Body of pancreas (tissue), 4 donors: ENCODE measurements around the gene WDR18. TPM values are rescaled to one million over a fixed set of nuclear protein-coding genes. Genes with fewer than 3 reads are reported as not detected.

ENCODE experiments used
- ATAC-seq: fragments of 150-250 bp; one replicate; pipeline ENCODE4 v1.9.1; 2016
- DNase-seq, 4 donors: peaks; one replicate each; pipeline ENCODE4 v3.0.0-alpha.2; 2019
- H3K27ac ChIP-seq, 4 donors: fragments of 200-600 bp; sonication (generic); 1 replicate in 3 of 4; 2 replicates in 1 of 4; pipeline versions ENCODE4 v1.5.1 to v1.6.1; 2016 to 2019; ENCODE audit warnings: mild to moderate bottlenecking in 1 of 4, mixed read lengths in 1 of 4, moderate library complexity in 1 of 4
- H3K27me3 ChIP-seq, 2 donors: fragments of 200-600 bp; sonication (generic); one replicate each; pipeline ENCODE4 v1.6.0; 2016; ENCODE audit warnings: mild to moderate bottlenecking in 1 of 2
- H3K36me3 ChIP-seq, 2 donors: fragments of 200-600 bp; sonication (generic); replicated peaks in 1 of 2; 2 replicates each; pipeline ENCODE4 v1.5.1; 2016; ENCODE audit warnings: low read depth in 2 of 2; ENCODE audit not compliant: insufficient read depth in 1 of 2
- H3K4me1 ChIP-seq: fragments of 200-600 bp; sonication (generic); one replicate; pipeline ENCODE4 v1.6.0; 2016
- H3K4me3 ChIP-seq, 2 donors: fragments of 200-600 bp; sonication (generic); 1 replicate in 1 of 2; 2 replicates in 1 of 2; pipeline ENCODE4 v1.5.1; 2016 to 2019
- H3K9me3 ChIP-seq, 3 donors: fragments of 200-600 bp; sonication (generic); 1 replicate in 2 of 3; 2 replicates in 1 of 3; pipeline ENCODE4 v1.5.1; 2016
- CTCF ChIP-seq, 7 experiments: fragments of 450-650 bp in 4 of 7; fragments of 200-600 bp in 3 of 7; sonication (generic) in 3 of 7; IDR thresholded peaks; one replicate each; pipeline ENCODE4 v1.5.1; 2016 to 2019; ENCODE audit warnings: antibody characterized with exemption in 7 of 7
- POLR2A ChIP-seq, 3 donors: fragments of 450-650 bp; IDR thresholded peaks; one replicate each; pipeline ENCODE4 v1.6.1; 2016; ENCODE audit warnings: antibody characterized with exemption in 3 of 3, mild to moderate bottlenecking in 2 of 3
- WGBS, 2 donors: methylation state at CpG; one replicate each; pipeline ENCODE4 v1.1.5; 2017; 5-methylcytosine and 5-hydroxymethylcytosine counted together
- intact Hi-C: fragments of 100-400 bp; cut with DNase I; formaldehyde crosslinking; loops from one replicate; pipeline ENCODE4 v1.15.1; 2023
- total RNA-seq, 2 donors: library from RNA; depleted of rRNA; stranded (reverse); fragments of >200 nt; gene quantifications; one replicate each; pipeline ENCODE4 v1.1.0, GENCODE V29; 2016

Gene WDR18
- total RNA-seq, 2 donors from 2014 or later = 15.3 to 53.1 TPM

- ATAC-seq (no peak), DNase-seq (no peak)
- WGBS, 2 donors = 86 to 100% methylated on average over 4 to 14 of the region's 14 CpGs
- Histone ChIP-seq H3K4me1 (peaks cover 36% of the 10 kb centered on the region), H3K27me3 (no peaks in the 10 kb centered on the region), H3K4me3 (no peak overlapping the region), H3K9me3 (no peaks in the 10 kb centered on the region), H3K36me3 (no peaks in the 10 kb centered on the region), H3K27ac (no peak overlapping the region)
- TF ChIP-seq CTCF (IDR thresholded peaks at IDR 0.05) (no peak), POLR2A (IDR thresholded peaks at IDR 0.05) (no peak)
- intact Hi-C loops = loop anchor here (10.0 kb wide), 1 partner anchor 221 kb away; no protein-coding TSS in a partner anchor
Observed at GRCh38 chr19:986083-986482, 1.9 kb downstream of the WDR18 start.

GRCh38 chr19:988081-988480 is 3.9 kb downstream of the WDR18 start:
- 74 to 100% methylated on average over 1 to 14 of the region's 14 CpGs for WGBS, 2 donors
- Histone ChIP-seq H3K4me1 (peaks cover 29% of the 10 kb centered on the region), H3K9me3 (no peaks in the 10 kb centered on the region), H3K27ac (no peak overlapping the region), H3K4me3 (no peak overlapping the region), H3K27me3 (no peaks in the 10 kb centered on the region), H3K36me3 (no peaks in the 10 kb centered on the region)
- DNase-seq = no peak
- TF ChIP-seq POLR2A (IDR thresholded peaks at IDR 0.05) = no peak
- no peak for TF ChIP-seq CTCF (IDR thresholded peaks at IDR 0.05)
- intact Hi-C loops = loop anchor here (10.0 kb wide), 1 partner anchor 223 kb away; no protein-coding TSS in a partner anchor
- ATAC-seq = no peak

- TF ChIP-seq CTCF (IDR thresholded peaks at IDR 0.05) (no peak), POLR2A (IDR thresholded peaks at IDR 0.05) (no peak)
- WGBS, 2 donors = 80 to 100% methylated on average over 3 to 15 of the region's 15 CpGs
- intact Hi-C loops = loop anchor here (10.0 kb wide), 1 partner anchor 224 kb away; no protein-coding TSS in a partner anchor
- no peak overlapping the region for H3K27ac ChIP-seq
- ATAC-seq (no peak), DNase-seq (no peak)
- H3K4me1 ChIP-seq = peaks cover 25% of the 10 kb centered on the region
- no peaks in the 10 kb centered on the region for H3K27me3 ChIP-seq
- no peaks in the 10 kb centered on the region for H3K9me3 ChIP-seq
- H3K4me3 ChIP-seq = no peak overlapping the region
- H3K36me3 ChIP-seq = no peaks in the 10 kb centered on the region
Observed at GRCh38 chr19:988510-988909, 4.4 kb downstream of the WDR18 start.

- 70 to 82% methylated on average over 5 to 17 of the region's 25 CpGs for WGBS, 2 donors
- DNase-seq (peak in 1 of 4 donors; percentile 13), ATAC-seq (no peak)
- Histone ChIP-seq H3K9me3 (no peaks in the 10 kb centered on the region), H3K36me3 (no peaks in the 10 kb centered on the region), H3K4me3 (no peak overlapping the region), H3K27me3 (no peaks in the 10 kb centered on the region), H3K4me1 (peaks cover 20% of the 10 kb centered on the region), H3K27ac (peak overlapping the region in 2 of 4 donors; percentile 55 to 57)
- intact Hi-C loops = loop anchor here (10.0 kb wide), 1 partner anchor 225 kb away; no protein-coding TSS in a partner anchor
- TF ChIP-seq CTCF (IDR thresholded peaks at IDR 0.05) (peak in 2 of 7 experiments; percentile 6 to 9), POLR2A (IDR thresholded peaks at IDR 0.05) (no peak)
Observed at GRCh38 chr19:989381-990081, 5.4 kb downstream of the WDR18 start.
